ENCODE results near the gene ZNF557. TPM values are rescaled to one million over a fixed set of nuclear protein-coding genes. Genes with fewer than 3 reads are reported as not detected.

ZNF557 gene
- total and polyA plus RNA-seq, 12 donors, result 1.1 to 5.8 (median 3.9) TPM

- no peak for ATAC-seq
- intact Hi-C loops (cut with DNase I), result no loop called here
- Histone ChIP-seq H3K4me3 (no peak overlapping the region), H3K9me3 (peaks cover 0 to 12% (median 0%) of the 10 kb centered on the region in 11 donors), H3K36me3 (peaks cover 0 to 42% (median 15%) of the 10 kb centered on the region in 9 donors), H3K4me1 (no peaks in the 10 kb centered on the region), H3K27me3 (no peaks in the 10 kb centered on the region), H3K27ac (no peak overlapping the region)
- 89 to 97% methylated on average over 1 of the region's 1 CpG for WGBS, 2 donors
- no peak for TF ChIP-seq CTCF (IDR thresholded peaks at IDR 0.05)
- DNase-seq, result no peak
These were observed 43.7 kb downstream of the ZNF557 start for GRCh38 chr19:7113233-7113632.

GRCh38 chr19:7115721-7116120, 46.2 kb downstream of the ZNF557 start:
- intact Hi-C loops (cut with DNase I), result no loop called here
- no peak overlapping the region for H3K4me3 ChIP-seq
- no peaks in the 10 kb centered on the region for H3K27me3 ChIP-seq
- H3K9me3 ChIP-seq, result peaks cover 0 to 12% (median 0%) of the 10 kb centered on the region in 11 donors
- no peak for TF ChIP-seq CTCF (IDR thresholded peaks at IDR 0.05)
- peaks cover 0 to 65% (median 35%) of the 10 kb centered on the region in 9 donors for H3K36me3 ChIP-seq
- DNase-seq (no peak), ATAC-seq (peak in 3 of 8 donors; percentile 23 to 46 (median 24))
- H3K27ac ChIP-seq, result no peak overlapping the region
- H3K4me1 ChIP-seq, result no peaks in the 10 kb centered on the region
- 59 to 71% methylated on average over 6 of the region's 6 CpGs for WGBS, 2 donors

GRCh38 chr19:7117248-7117647, 47.7 kb downstream of the ZNF557 start:
- peaks cover 0 to 81% (median 49%) of the 10 kb centered on the region in 9 donors for H3K36me3 ChIP-seq
- H3K9me3 ChIP-seq, result peaks cover 0 to 12% (median 0%) of the 10 kb centered on the region in 11 donors
- no peaks in the 10 kb centered on the region for H3K27me3 ChIP-seq
- no peak overlapping the region for H3K4me3 ChIP-seq
- intact Hi-C loops (cut with DNase I), result no loop called here
- peak in 1 of 8 donors; percentile 14 for ATAC-seq
- no peaks in the 10 kb centered on the region for H3K4me1 ChIP-seq
- TF ChIP-seq CTCF (IDR thresholded peaks at IDR 0.05), result no peak
- no peak for DNase-seq
- WGBS, 2 donors, result 94 to 96% methylated on average over 11 of the region's 11 CpGs
- no peak overlapping the region for H3K27ac ChIP-seq

DNA sequence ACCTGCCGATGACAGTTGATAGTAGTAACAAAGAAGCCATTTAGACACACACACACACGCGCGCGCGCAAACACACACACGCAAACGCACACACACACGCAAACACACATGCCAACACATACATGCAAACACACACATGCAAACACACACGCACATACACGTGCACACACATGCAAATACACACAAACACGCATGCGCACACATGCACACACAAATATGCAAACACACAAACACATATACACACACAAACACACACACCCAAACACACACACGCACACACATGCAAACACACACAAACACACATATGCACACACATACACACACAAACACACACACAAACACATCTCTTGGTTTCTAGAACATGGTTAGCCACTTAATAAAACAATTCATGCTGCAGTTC, 50.1 kb downstream of the ZNF557 start:
- intact Hi-C loops (cut with DNase I), result no loop called here
- no peak for ATAC-seq

More for the DNA sequence above, 50.1 kb downstream of the ZNF557 start:
- TF ChIP-seq CTCF (IDR thresholded peaks at IDR 0.05), result no peak
- Histone ChIP-seq H3K9me3 (no peaks in the 10 kb centered on the region), H3K36me3 (peaks cover 0 to 94% (median 62%) of the 10 kb centered on the region in 9 donors), H3K4me1 (no peaks in the 10 kb centered on the region), H3K27me3 (no peaks in the 10 kb centered on the region), H3K27ac (no peak overlapping the region), H3K4me3 (no peak overlapping the region)
- DNase-seq, result no peak
- 85 to 96% methylated on average over 14 of the region's 14 CpGs for WGBS, 2 donors
